PFSK-1 (cell line): ENCODE results near the gene MOGAT3.

ENCODE experiments used
- FOXP2 ChIP-seq: optimal IDR thresholded peaks from 2 replicates; pipeline ENCODE3; 2011; ENCODE audit warnings: borderline replicate concordance, control low read depth, inconsistent platforms; ENCODE audit not compliant: insufficient read depth; ENCODE audit errors: extremely low read length, extremely low read depth
- POLR2AphosphoS5 ChIP-seq: IDR thresholded peaks from 2 replicates; pipeline ENCODE4 v1.6.1; 2012; ENCODE audit warnings: low read depth, mild to moderate bottlenecking, control low read depth, low read length, moderate library complexity
- REST ChIP-seq, 2 experiments: IDR thresholded peaks; 2 replicates each; pipeline versions ENCODE4 v1.6.1 to v1.8.0; 2011 to 2012; ENCODE audit warnings: low read depth in 2 of 2, low read length in 2 of 2, control low read depth in 1 of 2, inconsistent platforms in 1 of 2, mild to moderate bottlenecking in 1 of 2, moderate library complexity in 1 of 2; ENCODE audit not compliant: insufficient read depth in 1 of 2
- SIN3A ChIP-seq: IDR thresholded peaks from 2 replicates; pipeline ENCODE4 v1.6.1; 2012; ENCODE audit warnings: mild to moderate bottlenecking, low read length, moderate library complexity, borderline replicate concordance; ENCODE audit not compliant: insufficient read depth
- TAF1 ChIP-seq: IDR thresholded peaks from 2 replicates; pipeline ENCODE4 v1.6.1; 2012; ENCODE audit warnings: low read length, control low read depth, borderline replicate concordance; ENCODE audit not compliant: insufficient read depth

DNA sequence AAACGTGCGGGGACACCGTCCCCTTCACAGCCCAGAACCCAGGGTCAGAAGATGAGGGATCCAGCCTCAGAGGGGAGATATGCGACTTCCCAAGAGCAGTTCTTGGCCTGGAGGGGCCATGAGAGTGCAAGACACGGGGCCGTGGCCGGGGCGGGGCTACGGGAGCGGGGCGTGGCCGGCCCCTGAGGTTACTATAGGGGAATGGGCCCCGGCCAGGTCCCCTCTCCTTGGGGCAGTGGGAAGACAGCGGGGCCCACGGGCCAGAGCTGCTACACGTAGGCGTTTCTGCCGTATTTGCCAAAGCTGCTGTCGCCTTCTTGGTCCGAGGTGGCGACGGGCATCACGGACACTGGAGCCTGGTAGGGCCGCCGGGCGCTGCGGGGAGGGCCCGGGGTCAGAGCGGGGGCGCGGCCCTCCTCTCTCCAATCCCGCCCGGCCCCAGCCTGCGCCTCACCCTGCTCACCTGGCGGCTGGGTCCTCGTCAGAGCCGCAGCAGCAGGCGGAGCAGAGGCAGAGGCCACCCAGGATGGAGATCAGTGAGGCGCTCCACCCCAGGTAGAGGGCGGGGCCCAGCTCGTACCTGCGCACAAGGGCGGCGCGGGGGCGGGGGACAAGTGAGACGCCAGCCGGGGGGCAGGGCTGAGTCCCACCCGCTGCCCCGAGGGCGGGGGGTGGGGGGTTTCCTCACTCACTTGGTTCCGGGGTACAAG lies 31.5 kb upstream of the MOGAT3 start:
- TF ChIP-seq REST (IDR thresholded peaks at IDR 0.05; ENCODE audit: insufficient read depth in 1 of 2, low read depth in 2 of 2, low read length in 2 of 2) (no peak), TAF1 (no peak), POLR2AphosphoS5 (no peak), SIN3A (no peak), FOXP2 (no peak)
